H1 (cell line): ENCODE results near the gene EIF4EBP3. TPM values are rescaled to one million over a fixed set of nuclear protein-coding genes. Genes with fewer than 3 reads are reported as not detected.

Experiments used
- CTCF ChIA-PET: fragments of 300-600 bp; sonication (Branson Sonifier 250); formaldehyde crosslinking; loops from one replicate; lab custom pipeline; 2021; ENCODE audit not compliant: partially characterized antibody; lab: Charles Lee
- POLR2A ChIA-PET: fragments of 300-600 bp; sonication (Branson Sonifier 250); formaldehyde crosslinking; loops from one replicate; lab custom pipeline; 2021; ENCODE audit warnings: inconsistent platforms; ENCODE audit not compliant: partially characterized antibody; lab: Charles Lee
- DNase-seq, 2 experiments: peaks; one replicate each; pipeline versions ENCODE4 v3.0.0 to v3.0.0-alpha.2; 2010 to 2022; ENCODE audit warnings: low spot score in 2 of 2, low read depth in 1 of 2, mixed read lengths in 1 of 2
- FAIRE-seq: peaks from 2 replicates; lab custom pipeline; 2011; peaks lifted over from hg19 to GRCh38; lab: Jason Lieb, UNC
- H2AFZ ChIP-seq: 2 replicates; pipeline ENCODE4 v1.8.1; 2012; ENCODE audit warnings: low read length, inconsistent platforms
- H2AK5ac ChIP-seq: 2 replicates; pipeline ENCODE4 v1.6.1; 2013; ENCODE audit warnings: low read depth, low read length
- H2BK120ac ChIP-seq: replicated peaks from 2 replicates; pipeline ENCODE3; 2013; ENCODE audit warnings: low read depth, low read length, inconsistent platforms
- H2BK12ac ChIP-seq: 2 replicates; pipeline ENCODE4 v1.6.1; 2013; ENCODE audit warnings: low read depth, low read length
- H2BK15ac ChIP-seq: 2 replicates; pipeline ENCODE4 v1.6.1; 2013; ENCODE audit warnings: low read length
- H2BK20ac ChIP-seq: 2 replicates; pipeline ENCODE4 v1.6.1; 2013; ENCODE audit warnings: low read length
- H2BK5ac ChIP-seq: 2 replicates; pipeline ENCODE4 v1.6.1; 2013; ENCODE audit warnings: low read depth, low read length
- H3K14ac ChIP-seq: 2 replicates; pipeline ENCODE4 v1.6.1; 2013; ENCODE audit warnings: inconsistent platforms; ENCODE audit not compliant: insufficient read length
- H3K18ac ChIP-seq: 2 replicates; pipeline ENCODE4 v1.6.1; 2013; ENCODE audit warnings: low read length; ENCODE audit errors: extremely low read depth
- H3K23ac ChIP-seq: 2 replicates; pipeline ENCODE4 v1.6.1; 2013; ENCODE audit warnings: inconsistent platforms; ENCODE audit not compliant: insufficient read length
- H3K23me2 ChIP-seq: 2 replicates; pipeline ENCODE4 v1.6.1; 2013; ENCODE audit warnings: low read depth, low read length
- H3K27ac ChIP-seq: 2 replicates; pipeline ENCODE4 v1.6.1; 2011; ENCODE audit warnings: low read depth, low read length, inconsistent platforms
- H3K27me3 ChIP-seq, 4 experiments: replicated peaks in 1 of 4; 1 replicate in 1 of 4; 2 replicates in 3 of 4; pipeline versions ENCODE4 v1.6.1 to v1.8.1; 2011 to 2013; ENCODE audit warnings: low read length in 3 of 4, mild to moderate bottlenecking in 3 of 4, inconsistent platforms in 2 of 4, mixed read lengths in 2 of 4, moderate library complexity in 1 of 4; ENCODE audit not compliant: control insufficient read depth in 3 of 4, insufficient read depth in 3 of 4; ENCODE audit errors: extremely low read depth in 1 of 4
- H3K36me3 ChIP-seq, 4 experiments: 2 replicates each; pipeline versions ENCODE4 v1.6.1 to v1.8.1; 2011 to 2013; ENCODE audit warnings: mild to moderate bottlenecking in 4 of 4, low read length in 3 of 4, moderate library complexity in 2 of 4, control low read depth in 1 of 4, inconsistent platforms in 1 of 4; ENCODE audit not compliant: insufficient read depth in 4 of 4, control insufficient read depth in 2 of 4
- H3K4ac ChIP-seq: replicated peaks from 2 replicates; pipeline ENCODE3; 2013; ENCODE audit warnings: low read length, low read depth, mixed read lengths, inconsistent platforms; ENCODE audit not compliant: insufficient read length
- H3K4me1 ChIP-seq, 4 experiments: replicated peaks in 1 of 4; 1 replicate in 1 of 4; 2 replicates in 3 of 4; pipeline versions ENCODE4 v1.6.1 to v1.8.1; 2011 to 2013; ENCODE audit warnings: low read length in 3 of 4, inconsistent platforms in 2 of 4, mixed read lengths in 1 of 4; ENCODE audit not compliant: insufficient read depth in 4 of 4, control insufficient read depth in 3 of 4
- H3K4me2 ChIP-seq, 2 experiments: 2 replicates each; pipeline versions ENCODE4 v1.6.1 to v1.8.1; 2011 to 2013; ENCODE audit warnings: low read depth in 2 of 2, low read length in 2 of 2, control low read depth in 1 of 2, inconsistent platforms in 1 of 2, mild to moderate bottlenecking in 1 of 2; ENCODE audit not compliant: insufficient read depth in 1 of 2
- H3K4me3 ChIP-seq, 4 experiments: fragments of 200-600, 300-600 bp in 1 of 4; sonication (generic), shearing (Covaris generic), sonication (Bioruptor Twin) in 1 of 4; 2 replicates each; pipeline versions ENCODE4 v1.5.1 to v1.8.1; 2011 to 2016; ENCODE audit warnings: low read length in 4 of 4, low read depth in 3 of 4, control low read depth in 2 of 4, inconsistent platforms in 2 of 4, mild to moderate bottlenecking in 2 of 4, mixed read lengths in 1 of 4, moderate library complexity in 1 of 4; ENCODE audit not compliant: insufficient read depth in 2 of 4; ENCODE audit errors: extremely low read depth in 1 of 4
- H3K56ac ChIP-seq: replicated peaks from 2 replicates; pipeline ENCODE3; 2013; ENCODE audit warnings: low read depth, mild to moderate bottlenecking, mixed read lengths, low read length, inconsistent platforms; ENCODE audit not compliant: insufficient read length
- H3K79me1 ChIP-seq: 2 replicates; pipeline ENCODE4 v1.6.1; 2013; ENCODE audit warnings: low read depth, low read length, control low read depth
- H3K79me2 ChIP-seq, 2 experiments: 2 replicates each; pipeline versions ENCODE4 v1.6.1 to v1.8.1; 2012 to 2013; ENCODE audit warnings: low read length in 2 of 2, mild to moderate bottlenecking in 2 of 2, inconsistent platforms in 1 of 2; ENCODE audit not compliant: insufficient read depth in 2 of 2, control insufficient read depth in 1 of 2
- H3K9ac ChIP-seq, 4 experiments: replicated peaks in 1 of 4; 1 replicate in 1 of 4; 2 replicates in 3 of 4; pipeline versions ENCODE4 v1.6.1 to v1.8.1; 2011 to 2013; ENCODE audit warnings: low read depth in 3 of 4, low read length in 3 of 4, control low read depth in 2 of 4, mild to moderate bottlenecking in 2 of 4, moderate library complexity in 2 of 4, inconsistent platforms in 1 of 4; ENCODE audit errors: extremely low read depth in 1 of 4
- H3K9me3 ChIP-seq, 2 experiments: 2 replicates each; pipeline versions ENCODE4 v1.6.1 to v1.8.1; 2012 to 2013; ENCODE audit warnings: mild to moderate bottlenecking in 2 of 2, moderate library complexity in 2 of 2, control low read depth in 1 of 2, inconsistent platforms in 1 of 2, low read depth in 1 of 2, low read length in 1 of 2, mixed read lengths in 1 of 2; ENCODE audit not compliant: insufficient read depth in 2 of 2
- H4K20me1 ChIP-seq, 2 experiments: replicated peaks in 1 of 2; 2 replicates each; pipeline versions ENCODE3 to v1.8.1; 2011 to 2013; ENCODE audit warnings: inconsistent platforms in 2 of 2, low read length in 2 of 2, mild to moderate bottlenecking in 1 of 2; ENCODE audit not compliant: insufficient read depth in 2 of 2, control insufficient read depth in 1 of 2
- H4K5ac ChIP-seq: 2 replicates; pipeline ENCODE4 v1.6.1; 2013; ENCODE audit warnings: low read length, low read depth, mixed read lengths, inconsistent platforms; ENCODE audit not compliant: insufficient read length
- H4K8ac ChIP-seq: 2 replicates; pipeline ENCODE4 v1.8.0; 2013; ENCODE audit warnings: mild to moderate bottlenecking, moderate library complexity, low read length, inconsistent platforms; ENCODE audit not compliant: insufficient read depth; ENCODE audit errors: extremely low read depth
- H4K91ac ChIP-seq: replicated peaks from 2 replicates; pipeline ENCODE3; 2013; ENCODE audit warnings: low read length, mixed read lengths, inconsistent platforms; ENCODE audit not compliant: insufficient read length
- CHD1 ChIP-seq: IDR thresholded peaks from 2 replicates; pipeline ENCODE4 v1.6.1; 2012; ENCODE audit warnings: low read depth, low read length, improper control_type of control experiment
- CREB1 ChIP-seq: IDR thresholded peaks from 2 replicates; pipeline ENCODE4 v1.6.1; 2012; ENCODE audit warnings: inconsistent platforms
- JUND ChIP-seq: IDR thresholded peaks from 2 replicates; pipeline ENCODE4 v1.6.1; 2011; ENCODE audit warnings: mild to moderate bottlenecking, improper control_type of control experiment, low read length
- KDM4A ChIP-seq: IDR thresholded peaks from one replicate; pipeline ENCODE4 v1.7.1; 2012; ENCODE audit warnings: low read depth, mild to moderate bottlenecking, moderate library complexity, low read length, inconsistent platforms; ENCODE audit not compliant: severe bottlenecking
- NRF1 ChIP-seq: IDR thresholded peaks from 2 replicates; pipeline ENCODE4 v1.6.1; 2011; ENCODE audit warnings: mild to moderate bottlenecking, low read depth, low read length, improper control_type of control experiment
- RBBP5 ChIP-seq: IDR thresholded peaks from 2 replicates; pipeline ENCODE4 v1.7.1; 2012; ENCODE audit warnings: low read depth, mild to moderate bottlenecking, inconsistent platforms, low read length, moderate library complexity, borderline replicate concordance
- WGBS, 2 experiments: shearing (Covaris generic) in 1 of 2; methylation state at CpG; one replicate each; pipeline versions ENCODE4 v1.1.6 to v1.1.7; 2013 to 2015; ENCODE audit warnings: low lambda C conversion rate in 2 of 2, mixed read lengths in 2 of 2, inconsistent platforms in 1 of 2, low coverage in 1 of 2, missing lambda C conversion rate in 1 of 2; ENCODE audit not compliant: insufficient replicate concordance in 2 of 2, insufficient coverage in 1 of 2, insufficient read length in 1 of 2; ENCODE audit errors: extremely low coverage in 1 of 2, missing lambda C conversion rate in 1 of 2; 5-methylcytosine and 5-hydroxymethylcytosine counted together
- polyA plus RNA-seq, 7 experiments: library from polyadenylated mRNA; depleted of rRNA in 3 of 7; stranded (reverse) in 5 of 7; unstranded in 2 of 7; fragments of >200 nt in 5 of 7; fragments of 200-250 nt in 2 of 7; gene quantifications; 1 replicate in 5 of 7; 2 replicates in 1 of 7; 4 replicates in 1 of 7; pipeline versions ENCODE4 v1.2.1 to v1.2.3, GENCODE V29; 2011 to 2013; ENCODE audit warnings: missing spikeins in 2 of 7, mixed read lengths in 2 of 7
- total RNA-seq: library from RNA; stranded (reverse); fragmentation: NEBNext Ultra II Directional; extraction: Animal tissue kit (Norgen Biotek cat#: 25700); gene quantifications from 2 replicates; pipeline ENCODE4 v1.2.1, GENCODE V29; 2021
- TF ChIP-seq, protein P1 (sequence below): IDR thresholded peaks from 2 replicates; pipeline ENCODE4 v1.6.1; 2011; ENCODE audit warnings: low read depth, mild to moderate bottlenecking, low read length; ENCODE audit not compliant: insufficient read depth

The EIF4EBP3 gene
- total and polyA plus RNA-seq, 2 of the 8 experiments (the other 6 are each of a cell fraction or from before 2014, with no cell fraction given): 11.1 to 11.7 TPM

DNA sequence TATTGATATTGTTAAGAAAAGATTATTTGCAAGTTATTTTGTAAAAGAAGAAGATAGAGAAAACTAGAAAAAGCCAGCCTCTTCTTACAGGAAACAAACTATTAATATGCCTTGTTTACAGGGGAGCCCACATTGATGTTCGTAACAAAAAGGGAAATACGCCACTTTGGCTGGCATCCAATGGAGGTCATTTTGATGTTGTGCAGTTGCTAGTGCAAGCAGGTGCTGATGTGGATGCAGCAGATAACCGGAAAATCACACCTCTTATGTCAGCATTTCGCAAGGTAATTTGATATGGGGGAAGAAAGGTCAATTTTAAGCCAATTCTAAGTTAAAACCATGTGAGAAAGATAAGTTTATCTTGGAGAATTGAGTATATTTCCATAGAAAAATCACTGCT, 37.6 kb upstream of the EIF4EBP3 start:
- no peak for DNase-seq
- Histone ChIP-seq H3K4me3 (no peak overlapping the region), H2AK5ac (no peak overlapping the region), H3K27me3 (no peaks in the 10 kb centered on the region), H3K9me3 (no peaks in the 10 kb centered on the region), H2BK20ac (no peak overlapping the region), H3K18ac (no peak overlapping the region), H3K23ac (no peak overlapping the region), H3K4me2 (no peak overlapping the region), H4K20me1 (peaks cover 0 to 2% of the 10 kb centered on the region in 2 experiments), H4K8ac (no peak overlapping the region), H4K91ac (no peak overlapping the region), H3K23me2 (no peaks in the 10 kb centered on the region), H2BK15ac (no peak overlapping the region), H2BK120ac (no peak overlapping the region), H3K4ac (no peak overlapping the region), H3K56ac (no peak overlapping the region), H2BK12ac (no peak overlapping the region), H3K36me3 (peaks cover 14 to 78% (median 57%) of the 10 kb centered on the region in 4 experiments), H2BK5ac (no peak overlapping the region), H3K14ac (no peak overlapping the region), H3K4me1 (no peaks in the 10 kb centered on the region), H3K27ac (no peak overlapping the region), H4K5ac (no peak overlapping the region), H3K79me1 (no peaks in the 10 kb centered on the region), H3K79me2 (no peaks in the 10 kb centered on the region), H2AFZ (no peak overlapping the region), H3K9ac (no peak overlapping the region)
- 95% methylated on average over 4 of the region's 4 CpGs; no CpG with 5 or more reads in 1 of the 2 experiments for WGBS, 2 experiments
- ChIA-PET CTCF (interaction anchor here (1.2 kb wide), 1 partner anchor 253 kb away, joined by 4 read pairs; no protein-coding TSS in a partner anchor), POLR2A (interaction anchor here (1.1 kb wide), 1 partner anchor 21 kb away, joined by 3 read pairs; no protein-coding TSS in a partner anchor)
- TF ChIP-seq, protein P1, sequence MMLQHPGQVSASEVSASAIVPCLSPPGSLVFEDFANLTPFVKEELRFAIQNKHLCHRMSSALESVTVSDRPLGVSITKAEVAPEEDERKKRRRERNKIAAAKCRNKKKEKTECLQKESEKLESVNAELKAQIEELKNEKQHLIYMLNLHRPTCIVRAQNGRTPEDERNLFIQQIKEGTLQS: no peak
- TF ChIP-seq NRF1: no peak
- TF ChIP-seq CREB1: no peak
- TF ChIP-seq RBBP5: no peak
- no peak for TF ChIP-seq KDM4A
- no peak for TF ChIP-seq CHD1
- TF ChIP-seq JUND: no peak
- FAIRE-seq: no peak
